H9 (cell line): Measurements from ENCODE around the gene BLTP3B. TPM values are rescaled to one million over a fixed set of nuclear protein-coding genes. Genes with fewer than 3 reads are reported as not detected.

Source experiments
- DNase-seq: peaks from one replicate; pipeline ENCODE4 v3.0.0-alpha.2; 2017
- H2AFZ ChIP-seq: one replicate; pipeline ENCODE4 v1.6.1; 2013; ENCODE audit warnings: mild to moderate bottlenecking, low read length, control low read depth, moderate library complexity
- H2AK5ac ChIP-seq: 2 replicates; pipeline ENCODE4 v1.6.1; 2013; ENCODE audit warnings: low read length, control low read depth, mixed read lengths; ENCODE audit not compliant: insufficient read length
- H2BK120ac ChIP-seq: one replicate; pipeline ENCODE4 v1.6.1; 2013; ENCODE audit warnings: low read depth, mild to moderate bottlenecking, low read length, control low read depth, inconsistent platforms; ENCODE audit not compliant: poor library complexity, severe bottlenecking
- H2BK12ac ChIP-seq: 2 replicates; pipeline ENCODE4 v1.6.1; 2013; ENCODE audit warnings: low read length, control low read depth, mixed read lengths, low read depth; ENCODE audit not compliant: insufficient read length
- H2BK15ac ChIP-seq: 2 replicates; pipeline ENCODE4 v1.6.1; 2013; ENCODE audit warnings: low read depth, low read length, control low read depth
- H2BK20ac ChIP-seq: one replicate; pipeline ENCODE4 v1.6.1; 2013; ENCODE audit warnings: low read depth, mild to moderate bottlenecking, low read length, control low read depth, inconsistent platforms; ENCODE audit not compliant: poor library complexity, severe bottlenecking
- H2BK5ac ChIP-seq: 2 replicates; pipeline ENCODE4 v1.6.1; 2013; ENCODE audit warnings: low read length, control low read depth, mixed read lengths; ENCODE audit not compliant: insufficient read length
- H3K14ac ChIP-seq: 2 replicates; pipeline ENCODE4 v1.6.1; 2013; ENCODE audit warnings: low read length, control low read depth; ENCODE audit not compliant: insufficient read depth
- H3K18ac ChIP-seq: 2 replicates; pipeline ENCODE4 v1.6.1; 2013; ENCODE audit warnings: low read depth, mild to moderate bottlenecking, mixed read lengths, low read length, control low read depth; ENCODE audit not compliant: insufficient read length
- H3K23ac ChIP-seq: 2 replicates; pipeline ENCODE4 v1.6.1; 2013; ENCODE audit warnings: low read length, control low read depth, mixed read lengths, low read depth; ENCODE audit not compliant: insufficient read length
- H3K23me2 ChIP-seq: 2 replicates; pipeline ENCODE4 v1.6.1; 2013; ENCODE audit warnings: low read depth, mild to moderate bottlenecking, mixed read lengths, low read length, control low read depth; ENCODE audit not compliant: insufficient read length, poor library complexity, severe bottlenecking
- H3K27ac ChIP-seq: 2 replicates; pipeline ENCODE4 v1.5.1; 2013; ENCODE audit warnings: low read length, control low read depth, mixed read lengths, low read depth; ENCODE audit not compliant: insufficient read length
- H3K27me3 ChIP-seq: 2 replicates; pipeline ENCODE4 v1.6.1; 2013; ENCODE audit warnings: low read length, control low read depth, inconsistent platforms; ENCODE audit not compliant: insufficient read depth
- H3K4ac ChIP-seq: 2 replicates; pipeline ENCODE4 v1.6.1; 2013; ENCODE audit warnings: low read depth, mild to moderate bottlenecking, control low read depth, inconsistent platforms, low read length, moderate library complexity
- H3K4me1 ChIP-seq: 2 replicates; pipeline ENCODE4 v1.6.1; 2013; ENCODE audit warnings: low read length, control low read depth, inconsistent platforms; ENCODE audit not compliant: insufficient read depth
- H3K4me2 ChIP-seq: 2 replicates; pipeline ENCODE4 v1.6.1; 2013; ENCODE audit warnings: low read length, control low read depth, mixed read lengths; ENCODE audit not compliant: insufficient read length, insufficient read depth
- H3K56ac ChIP-seq: 2 replicates; pipeline ENCODE4 v1.6.1; 2013; ENCODE audit warnings: low read depth, mild to moderate bottlenecking, mixed read lengths, low read length, control low read depth; ENCODE audit not compliant: insufficient read length
- H3K79me1 ChIP-seq: 2 replicates; pipeline ENCODE4 v1.6.1; 2013; ENCODE audit warnings: low read depth, mild to moderate bottlenecking, moderate library complexity, low read length, control low read depth, inconsistent platforms; ENCODE audit not compliant: insufficient read depth, poor library complexity, severe bottlenecking
- H3K79me2 ChIP-seq: 2 replicates; pipeline ENCODE4 v1.6.1; 2013; ENCODE audit warnings: low read length, control low read depth, inconsistent platforms; ENCODE audit not compliant: insufficient read depth
- H3K9ac ChIP-seq: 2 replicates; pipeline ENCODE4 v1.6.1; 2013; ENCODE audit warnings: low read length, control low read depth, mixed read lengths; ENCODE audit not compliant: insufficient read length; ENCODE audit errors: extremely low read depth
- H3K9me3 ChIP-seq: one replicate; pipeline ENCODE4 v1.6.1; 2013; ENCODE audit warnings: low read depth, low read length, inconsistent platforms; ENCODE audit not compliant: control insufficient read depth
- H3T11ph ChIP-seq: one replicate; pipeline ENCODE4 v1.6.1; 2013; ENCODE audit warnings: mild to moderate bottlenecking, low read length, control low read depth, inconsistent platforms
- H4K20me1 ChIP-seq: one replicate; pipeline ENCODE4 v1.6.1; 2013; ENCODE audit not compliant: control insufficient read depth, insufficient read length, insufficient read depth
- H4K5ac ChIP-seq: 2 replicates; pipeline ENCODE4 v1.6.1; 2013; ENCODE audit warnings: low read depth, mild to moderate bottlenecking, mixed read lengths, low read length, control low read depth; ENCODE audit not compliant: insufficient read length
- H4K8ac ChIP-seq: replicated peaks from 2 replicates; pipeline ENCODE4 v1.6.1; 2013; ENCODE audit warnings: low read length, control low read depth, mixed read lengths, low read depth; ENCODE audit not compliant: insufficient read length
- H4K91ac ChIP-seq: 2 replicates; pipeline ENCODE4 v1.6.1; 2013; ENCODE audit warnings: low read depth, mild to moderate bottlenecking, moderate library complexity, mixed read lengths, low read length, control low read depth; ENCODE audit not compliant: insufficient read length
- H3K27ac Mint-ChIP-seq, 3 experiments: 2 replicates in 2 of 3; 3 replicates in 1 of 3; pipeline ENCODE4 v1.8.0; 2020 to 2021; ENCODE audit warnings: mixed read lengths in 3 of 3, mild to moderate bottlenecking in 1 of 3, moderate library complexity in 1 of 3
- H3K27me3 Mint-ChIP-seq: 2 replicates; pipeline ENCODE4 v1.8.0; 2021; ENCODE audit warnings: low read depth, mild to moderate bottlenecking, moderate library complexity, mixed read lengths
- H3K36me3 Mint-ChIP-seq, 3 experiments: 2 replicates in 2 of 3; 3 replicates in 1 of 3; pipeline ENCODE4 v1.8.0; 2020 to 2021; ENCODE audit warnings: low read depth in 3 of 3, mixed read lengths in 3 of 3; ENCODE audit not compliant: insufficient read depth in 1 of 3
- H3K4me1 Mint-ChIP-seq, 2 experiments: 2 replicates each; pipeline ENCODE4 v1.8.0; 2020; ENCODE audit warnings: mixed read lengths in 2 of 2
- H3K4me3 Mint-ChIP-seq, 2 experiments: 2 replicates in 1 of 2; 3 replicates in 1 of 2; pipeline ENCODE4 v1.8.0; 2020 to 2021; ENCODE audit warnings: mild to moderate bottlenecking in 2 of 2, mixed read lengths in 2 of 2, moderate library complexity in 1 of 2
- H3K9me3 Mint-ChIP-seq, 2 experiments: 2 replicates in 1 of 2; 3 replicates in 1 of 2; pipeline ENCODE4 v1.8.0; 2020; ENCODE audit warnings: mild to moderate bottlenecking in 2 of 2, mixed read lengths in 2 of 2, moderate library complexity in 1 of 2
- CTCF ChIP-seq: fragments of 200-600 bp; sonication (generic); conservative IDR thresholded peaks from 3 replicates; pipeline ENCODE4 v1.8.0; 2021; ENCODE audit warnings: antibody characterized with exemption, mild to moderate bottlenecking
- WGBS: extraction: QIAGEN DNeasy Blood & Tissue Kit; methylation state at CpG from one replicate; pipeline ENCODE4 v1.1.7; 2013; ENCODE audit warnings: missing lambda C conversion rate, low lambda C conversion rate, mixed read lengths; ENCODE audit not compliant: insufficient read length; ENCODE audit errors: extremely low coverage; 5-methylcytosine and 5-hydroxymethylcytosine counted together
- total RNA-seq: library from RNA; stranded (reverse); gene quantifications from 2 replicates; pipeline ENCODE4 v1.2.1, GENCODE V29; 2021

The BLTP3B gene
- total RNA-seq, 1 experiment from 2014 or later, result 20.7 TPM

DNA sequence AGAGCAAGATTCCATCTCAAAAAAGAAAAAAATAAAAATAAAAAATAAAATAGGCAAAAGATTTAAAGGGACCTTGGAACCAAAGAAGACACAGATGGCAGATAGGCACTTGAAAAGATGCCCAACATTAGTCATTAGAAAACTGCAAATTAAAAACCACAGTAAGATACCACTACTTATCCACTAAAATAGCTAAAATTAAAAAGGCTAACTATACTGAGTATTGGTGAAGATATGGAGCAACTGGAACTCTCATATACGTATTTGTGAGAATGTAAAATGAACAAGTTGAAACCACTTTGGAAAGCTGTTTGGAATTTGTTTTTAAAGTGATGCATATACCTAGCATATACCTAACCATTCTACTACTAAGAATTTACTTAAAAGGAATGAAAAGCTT, 22.3 kb downstream of the BLTP3B start:
- Mint-ChIP-seq H3K4me3 (no peak overlapping the region), H3K4me1 (peaks cover 0 to 2% of the 10 kb centered on the region in 2 experiments; a peak in 1 of 4 replicates), H3K36me3 (peaks cover 9 to 32% (median 19%) of the 10 kb centered on the region in 3 experiments; a peak in 6 of 7 replicates), H3K27me3 (no peaks in the 10 kb centered on the region), H3K27ac (no peak overlapping the region), H3K9me3 (peaks cover 13 to 18% of the 10 kb centered on the region in 2 experiments)
- Histone ChIP-seq H2BK20ac (no peak overlapping the region), H4K8ac (no peak overlapping the region), H3K27me3 (no peaks in the 10 kb centered on the region), H2AFZ (no peak overlapping the region), H3K23me2 (no peaks in the 10 kb centered on the region), H3K18ac (no peak overlapping the region), H3K79me2 (peaks cover 5% of the 10 kb centered on the region; the same call in 1 of the 2 replicates), H2BK15ac (no peak overlapping the region), H3K9ac (no peak overlapping the region), H3K4ac (no peak overlapping the region), H4K91ac (no peak overlapping the region), H2BK120ac (no peak overlapping the region), H2BK5ac (no peak overlapping the region), H3T11ph (no peak overlapping the region), H2BK12ac (no peak overlapping the region), H3K14ac (no peak overlapping the region), H2AK5ac (no peak overlapping the region), H3K23ac (no peak overlapping the region), H3K4me2 (no peak overlapping the region), H3K9me3 (no peaks in the 10 kb centered on the region), H4K5ac (no peak overlapping the region), H3K4me1 (no peaks in the 10 kb centered on the region), H3K79me1 (peaks cover 5% of the 10 kb centered on the region), H3K56ac (no peak overlapping the region), H4K20me1 (no peaks in the 10 kb centered on the region), H3K27ac (no peak overlapping the region)
- no CpG with 5 or more reads among the region's 1 CpG for WGBS
- DNase-seq, result no peak
- TF ChIP-seq CTCF, result no peak
